Muscle layer of colon (tissue), 2 donors: ENCODE results near the gene SLC22A12.
A peak's percentile ranks its signal among the peaks of the same experiment; 100 is the strongest.

ENCODE experiments used
- H3K27ac ChIP-seq: one replicate; pipeline ENCODE4 v1.7.0; 2013; ENCODE audit warnings: low read depth, mild to moderate bottlenecking, low read length, moderate library complexity
- H3K27me3 ChIP-seq, 2 donors: one replicate each; pipeline ENCODE4 v1.7.0; 2013; ENCODE audit warnings: low read length in 2 of 2, mild to moderate bottlenecking in 2 of 2; ENCODE audit not compliant: insufficient read depth in 2 of 2, control insufficient read depth in 1 of 2
- H3K36me3 ChIP-seq: one replicate; pipeline ENCODE4 v1.7.0; 2013; ENCODE audit warnings: mild to moderate bottlenecking, low read length; ENCODE audit not compliant: insufficient read depth
- H3K4me1 ChIP-seq: one replicate; pipeline ENCODE4 v1.7.0; 2013; ENCODE audit warnings: mild to moderate bottlenecking, low read length; ENCODE audit not compliant: insufficient read depth
- H3K4me3 ChIP-seq, 2 donors: one replicate each; pipeline ENCODE4 v1.7.0; 2013; ENCODE audit warnings: low read length in 2 of 2, low read depth in 1 of 2, mild to moderate bottlenecking in 1 of 2, moderate library complexity in 1 of 2
- H3K9ac ChIP-seq: one replicate; pipeline ENCODE4 v1.7.0; 2013; ENCODE audit warnings: low read length
- H3K9me3 ChIP-seq: one replicate; pipeline ENCODE4 v1.7.0; 2013; ENCODE audit warnings: mild to moderate bottlenecking, low read length
- donor health status: abdominal sarcoma.
- donor health status: Adenocarcinoma of cecum.

The SLC22A12 gene

DNA sequence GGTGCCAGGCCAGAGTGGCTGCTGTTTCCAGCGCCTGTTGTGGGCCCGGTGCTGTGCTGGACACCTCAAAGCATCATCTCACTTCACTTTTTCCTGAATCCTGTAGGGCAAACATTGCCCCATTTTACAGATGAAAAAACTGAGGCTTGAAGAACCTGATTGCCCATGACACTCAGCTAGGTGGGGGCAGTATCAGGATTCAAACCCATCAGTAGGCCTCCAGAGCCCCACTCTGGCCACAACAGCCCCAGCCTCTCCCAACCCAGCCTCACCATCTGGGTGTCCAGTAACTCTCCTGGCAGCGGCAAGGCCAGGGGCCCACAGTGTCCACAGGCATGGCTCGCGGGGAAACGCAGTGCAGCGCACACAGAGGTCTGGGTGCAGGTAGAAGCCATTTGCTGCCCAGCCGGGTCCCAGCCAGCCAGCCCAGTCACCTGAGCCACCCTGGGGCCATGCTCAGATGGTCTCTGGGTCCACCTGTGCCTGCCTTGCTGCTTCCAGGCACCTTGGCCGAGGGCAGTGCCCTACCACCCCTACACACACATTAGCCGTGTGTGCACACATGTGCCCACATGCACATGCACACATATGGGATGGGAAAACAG lies 11.5 kb downstream of the SLC22A12 start:
- H3K4me3 ChIP-seq: no peak overlapping the region
- no peak overlapping the region for H3K9ac ChIP-seq
- no peaks in the 10 kb centered on the region for H3K36me3 ChIP-seq
- H3K27ac ChIP-seq: no peak overlapping the region
- no peaks in the 10 kb centered on the region for H3K4me1 ChIP-seq
- no peaks in the 10 kb centered on the region for H3K27me3 ChIP-seq
- H3K9me3 ChIP-seq: no peaks in the 10 kb centered on the region

DNA sequence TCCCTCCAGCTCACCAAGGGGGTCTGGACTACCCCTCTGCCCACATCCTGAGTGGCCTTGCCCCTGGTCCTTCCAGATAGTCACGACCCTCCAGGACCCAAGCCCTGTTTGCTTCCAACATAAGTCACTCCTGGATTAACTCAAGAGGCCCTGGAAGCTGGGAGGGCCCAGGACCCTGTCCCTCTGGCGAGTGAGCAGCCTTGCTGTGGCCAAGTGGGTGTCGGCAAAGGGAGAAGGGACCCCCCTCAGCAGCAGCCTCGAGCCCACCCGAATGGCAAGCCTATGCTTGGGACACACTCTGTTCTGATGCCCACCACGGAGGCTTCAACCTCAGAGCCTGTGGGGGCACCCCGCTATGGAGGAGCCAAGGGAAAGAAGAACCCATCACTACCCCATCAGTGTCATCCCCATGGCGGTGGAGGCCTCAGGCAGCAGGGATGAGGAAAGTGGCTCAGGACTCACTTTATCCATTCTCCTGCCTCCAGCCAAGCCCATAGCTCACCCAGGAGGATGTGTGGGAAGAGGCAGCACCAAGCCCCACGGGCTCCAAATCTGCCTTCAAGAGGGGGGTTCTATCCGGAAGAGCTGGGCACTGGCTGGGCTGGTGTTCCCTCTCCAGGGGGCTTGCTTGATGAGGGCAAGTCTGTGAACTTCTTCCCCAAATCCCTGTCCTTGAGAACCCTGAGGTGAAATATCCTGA lies 12.5 kb downstream of the SLC22A12 start:
- no peak overlapping the region for H3K4me3 ChIP-seq
- H3K9me3 ChIP-seq: no peaks in the 10 kb centered on the region
- no peak overlapping the region for H3K9ac ChIP-seq
- H3K4me1 ChIP-seq: peaks cover 2% of the 10 kb centered on the region
- H3K27ac ChIP-seq: no peak overlapping the region
- no peaks in the 10 kb centered on the region for H3K27me3 ChIP-seq
- no peaks in the 10 kb centered on the region for H3K36me3 ChIP-seq

DNA sequence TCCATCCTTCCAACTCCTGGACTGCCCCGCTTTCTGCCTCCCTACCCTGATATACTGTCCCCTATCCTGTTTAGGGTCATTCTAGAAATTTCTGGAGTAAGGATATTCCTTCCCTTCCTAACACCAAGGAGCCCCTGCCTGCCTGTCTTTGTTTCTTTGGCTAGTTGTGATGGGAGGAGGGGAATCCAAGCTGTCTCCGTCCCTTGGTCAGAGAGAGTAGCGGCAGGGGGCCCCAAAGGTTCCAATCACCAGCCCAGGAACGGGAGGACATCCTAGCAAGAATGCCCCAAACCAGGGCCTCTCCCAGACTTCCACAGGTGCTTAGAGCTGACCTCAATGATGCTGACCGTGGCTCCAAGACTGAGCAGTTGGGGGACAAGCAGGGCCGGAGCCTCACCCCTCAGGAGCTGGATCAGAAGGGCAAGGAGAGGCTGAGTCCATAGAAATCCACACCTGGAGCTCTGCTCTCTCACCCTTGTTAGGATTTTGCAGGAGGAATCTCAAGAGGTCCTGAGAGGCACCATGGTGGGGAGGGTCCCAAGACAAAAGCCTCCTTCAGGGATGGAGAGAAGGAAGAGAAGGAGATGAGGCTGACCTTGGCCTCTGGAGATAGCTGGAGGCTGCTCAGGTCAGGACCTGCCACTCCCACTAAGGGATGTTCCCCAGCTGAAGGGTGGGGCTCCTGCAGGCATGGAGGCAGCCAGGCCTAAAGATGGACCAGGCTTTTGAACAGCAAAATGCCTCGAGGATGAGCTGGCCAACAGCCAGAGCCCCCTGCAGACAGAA lies 13.6 kb downstream of the SLC22A12 start:
- Histone ChIP-seq H3K36me3 (no peaks in the 10 kb centered on the region), H3K4me1 (peaks cover 5% of the 10 kb centered on the region), H3K9ac (no peak overlapping the region), H3K9me3 (no peaks in the 10 kb centered on the region), H3K4me3 (no peak overlapping the region), H3K27me3 (no peaks in the 10 kb centered on the region), H3K27ac (no peak overlapping the region)

DNA sequence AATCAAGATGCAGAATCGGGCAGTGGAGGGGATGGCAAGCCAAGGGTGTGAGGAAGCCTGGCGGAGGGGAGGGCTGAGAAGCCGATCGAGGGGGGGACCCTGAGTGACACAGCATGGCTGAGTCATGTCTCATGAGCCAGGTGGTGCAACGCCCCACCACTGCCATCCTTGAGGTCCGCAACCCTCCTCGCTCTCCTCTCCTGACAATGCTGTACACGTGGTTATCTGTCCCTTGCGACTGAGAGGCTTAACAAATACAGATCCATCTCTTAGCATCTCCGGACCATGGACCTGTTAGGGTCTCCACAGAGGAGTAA lies 14.2 kb downstream of the SLC22A12 start:
- Histone ChIP-seq H3K9me3 (no peaks in the 10 kb centered on the region), H3K27ac (no peak overlapping the region), H3K9ac (no peak overlapping the region), H3K27me3 (no peaks in the 10 kb centered on the region), H3K36me3 (no peaks in the 10 kb centered on the region), H3K4me1 (peaks cover 5% of the 10 kb centered on the region), H3K4me3 (no peak overlapping the region)

DNA sequence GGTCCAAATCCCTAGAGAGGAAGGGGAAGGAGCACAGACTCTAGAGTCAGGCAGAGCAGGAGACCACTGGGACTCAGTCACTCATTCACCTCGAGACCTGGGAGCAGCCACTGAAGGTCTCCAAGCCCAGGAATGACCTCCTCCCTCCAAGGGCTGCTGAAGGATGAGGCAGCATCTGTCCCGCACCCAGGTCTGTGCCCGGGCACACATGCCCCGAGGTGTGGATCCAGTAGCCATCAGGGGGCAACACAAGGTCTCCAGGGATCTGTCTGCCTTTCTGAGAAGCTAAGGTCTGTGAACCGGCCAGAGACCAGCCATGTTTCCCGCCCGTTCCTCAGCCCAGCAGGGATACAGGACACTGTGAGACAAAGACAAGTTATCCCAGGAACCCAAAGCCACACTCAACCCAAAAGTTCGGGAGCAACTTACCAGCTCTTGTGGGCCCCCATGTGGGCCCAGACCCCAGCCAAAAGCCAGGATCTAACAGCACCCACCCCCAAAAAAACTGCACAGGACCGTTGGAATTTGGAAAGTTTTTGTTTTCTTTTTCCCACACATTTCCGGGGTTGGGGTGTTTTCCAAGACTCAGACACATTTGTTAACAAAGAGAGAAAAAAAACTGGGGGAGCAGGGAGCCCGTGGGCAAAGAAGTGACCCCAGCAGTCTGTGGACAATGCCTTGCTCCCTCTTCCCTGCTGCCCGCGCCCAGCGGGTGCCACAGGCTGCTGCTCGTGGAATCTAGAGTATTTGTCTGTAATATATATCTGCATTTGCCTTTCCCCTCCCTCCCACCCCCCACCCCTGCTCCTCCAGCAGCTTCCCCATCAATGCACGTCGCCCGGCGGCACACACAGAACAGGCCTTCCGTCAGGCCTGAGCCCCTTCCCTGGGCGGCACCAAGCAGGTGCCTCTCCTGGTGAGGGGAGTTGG lies 14.9 kb downstream of the SLC22A12 start:
- Histone ChIP-seq H3K4me1 (peaks cover 5% of the 10 kb centered on the region), H3K27me3 (no peaks in the 10 kb centered on the region), H3K4me3 (no peak overlapping the region), H3K9me3 (no peaks in the 10 kb centered on the region), H3K9ac (no peak overlapping the region), H3K27ac (no peak overlapping the region), H3K36me3 (no peaks in the 10 kb centered on the region)

DNA sequence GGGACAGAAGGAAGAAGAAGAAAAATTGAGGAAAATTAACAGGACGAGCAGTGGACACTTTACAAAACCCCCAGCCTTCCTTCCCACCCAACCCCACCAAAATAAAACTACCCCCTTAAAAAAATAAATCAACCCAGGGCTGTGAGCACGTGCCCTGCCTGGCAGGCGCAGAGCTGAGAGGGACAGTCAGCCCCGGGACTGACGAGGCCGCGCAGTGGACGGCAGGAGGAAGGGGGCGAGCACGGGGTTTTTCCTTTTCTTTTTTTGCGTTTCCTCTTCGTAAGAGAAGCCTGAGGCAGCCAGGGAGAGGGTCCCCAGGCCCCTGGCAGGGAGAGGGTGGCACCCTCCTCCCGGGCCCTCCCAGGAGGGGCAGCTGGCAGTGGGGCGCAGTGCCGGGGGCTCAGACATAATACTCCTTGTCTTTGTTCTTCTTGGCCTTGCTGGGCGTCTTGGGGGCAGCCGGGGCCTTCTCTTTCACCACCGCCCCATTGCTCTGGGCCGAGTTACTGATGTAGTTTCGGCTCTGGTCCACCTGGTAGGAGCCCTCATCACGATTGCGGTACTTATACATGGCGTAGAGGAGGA lies 15.9 kb downstream of the SLC22A12 start:
- peaks cover 5% of the 10 kb centered on the region for H3K4me1 ChIP-seq
- H3K36me3 ChIP-seq: no peaks in the 10 kb centered on the region
- no peaks in the 10 kb centered on the region for H3K9me3 ChIP-seq
- H3K4me3 ChIP-seq: no peak overlapping the region
- no peak overlapping the region for H3K27ac ChIP-seq
- H3K9ac ChIP-seq: no peak overlapping the region
- no peaks in the 10 kb centered on the region for H3K27me3 ChIP-seq

DNA sequence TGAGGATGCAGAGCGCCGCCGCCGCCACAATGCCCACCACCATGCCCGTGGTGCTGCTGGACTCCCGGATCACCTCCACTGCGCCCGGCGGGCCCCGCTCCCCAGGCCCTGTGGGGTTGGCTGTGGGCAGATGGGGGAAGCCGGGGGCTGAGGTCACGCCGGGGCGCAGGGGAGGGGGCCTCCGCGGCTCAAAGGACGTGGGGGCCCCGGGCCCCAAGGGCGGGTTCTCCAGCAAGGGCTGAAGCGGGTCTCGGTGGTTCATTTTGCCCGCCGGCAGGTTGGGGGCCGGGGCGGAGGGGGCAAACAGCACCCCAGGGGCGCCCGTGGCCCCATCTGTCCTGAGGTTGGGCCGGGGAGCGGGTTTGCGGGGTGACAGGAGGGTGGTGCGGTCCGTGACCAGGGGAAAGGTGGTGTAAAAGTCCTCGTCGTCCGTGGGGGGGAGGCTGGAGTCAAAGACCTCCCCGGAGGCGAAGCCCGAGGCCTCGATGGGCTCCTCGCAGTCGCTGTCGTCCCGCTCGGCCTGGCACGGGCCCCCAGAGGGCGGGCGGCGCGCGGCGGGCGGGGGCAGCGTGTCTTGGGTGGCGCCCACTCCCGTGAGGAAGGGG lies 16.5 kb downstream of the SLC22A12 start:
- H3K9me3 ChIP-seq: no peaks in the 10 kb centered on the region
- no peaks in the 10 kb centered on the region for H3K36me3 ChIP-seq
- H3K27me3 ChIP-seq: no peaks in the 10 kb centered on the region
- H3K9ac ChIP-seq: no peak overlapping the region
- peaks cover 5% of the 10 kb centered on the region for H3K4me1 ChIP-seq
- no peak overlapping the region for H3K27ac ChIP-seq
- H3K4me3 ChIP-seq: peak overlapping the region; percentile 18 to 20

DNA sequence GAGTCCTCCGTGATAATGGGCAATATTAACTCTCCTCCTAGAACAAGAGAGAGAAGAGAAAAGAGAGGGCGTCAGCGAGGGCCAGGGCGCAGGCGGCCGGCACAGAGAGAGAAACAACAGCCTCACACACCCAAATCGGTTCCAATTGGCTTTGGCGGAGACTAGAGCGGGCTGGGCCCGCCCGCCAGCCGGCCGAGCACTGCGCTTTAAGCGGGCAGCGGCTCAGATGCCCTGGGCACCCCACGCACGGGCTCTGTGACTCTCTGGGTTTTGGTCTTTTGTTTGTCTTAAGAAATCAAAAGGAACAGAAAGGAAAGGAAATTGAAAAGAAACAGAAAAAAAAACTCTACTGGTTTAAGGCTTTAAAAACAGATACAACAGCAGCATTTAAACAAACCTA lies 17.0 kb downstream of the SLC22A12 start:
- no peaks in the 10 kb centered on the region for H3K9me3 ChIP-seq
- no peaks in the 10 kb centered on the region for H3K27me3 ChIP-seq
- H3K4me3 ChIP-seq: peak overlapping the region; percentile 18 to 20
- H3K27ac ChIP-seq: no peak overlapping the region
- H3K9ac ChIP-seq: no peak overlapping the region
- H3K4me1 ChIP-seq: peaks cover 5% of the 10 kb centered on the region
- peaks cover 3% of the 10 kb centered on the region for H3K36me3 ChIP-seq

DNA sequence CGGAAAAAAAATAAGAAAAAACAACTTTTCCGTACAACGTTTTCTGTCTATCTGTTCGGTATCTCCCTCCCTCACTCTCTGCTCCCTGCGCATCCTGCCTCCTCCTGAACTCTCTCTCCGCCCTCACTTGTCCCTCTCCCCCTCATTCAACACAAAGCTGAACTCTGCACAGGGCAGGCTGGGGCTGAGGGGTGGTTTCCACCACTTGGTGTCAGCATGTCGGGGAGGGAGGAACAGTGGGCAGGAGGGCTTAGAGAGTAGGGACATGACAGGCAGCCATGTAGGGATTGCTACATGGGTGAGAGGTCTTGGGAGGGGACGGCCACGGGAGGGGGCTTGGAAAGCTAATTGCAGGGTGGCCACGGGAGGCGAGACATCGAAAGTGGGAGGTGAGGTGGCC lies 17.6 kb downstream of the SLC22A12 start:
- H3K27me3 ChIP-seq: no peaks in the 10 kb centered on the region
- peaks cover 5% of the 10 kb centered on the region for H3K4me1 ChIP-seq
- no peak overlapping the region for H3K4me3 ChIP-seq
- peaks cover 7% of the 10 kb centered on the region for H3K36me3 ChIP-seq
- no peak overlapping the region for H3K27ac ChIP-seq
- H3K9ac ChIP-seq: no peak overlapping the region
- H3K9me3 ChIP-seq: no peaks in the 10 kb centered on the region

DNA sequence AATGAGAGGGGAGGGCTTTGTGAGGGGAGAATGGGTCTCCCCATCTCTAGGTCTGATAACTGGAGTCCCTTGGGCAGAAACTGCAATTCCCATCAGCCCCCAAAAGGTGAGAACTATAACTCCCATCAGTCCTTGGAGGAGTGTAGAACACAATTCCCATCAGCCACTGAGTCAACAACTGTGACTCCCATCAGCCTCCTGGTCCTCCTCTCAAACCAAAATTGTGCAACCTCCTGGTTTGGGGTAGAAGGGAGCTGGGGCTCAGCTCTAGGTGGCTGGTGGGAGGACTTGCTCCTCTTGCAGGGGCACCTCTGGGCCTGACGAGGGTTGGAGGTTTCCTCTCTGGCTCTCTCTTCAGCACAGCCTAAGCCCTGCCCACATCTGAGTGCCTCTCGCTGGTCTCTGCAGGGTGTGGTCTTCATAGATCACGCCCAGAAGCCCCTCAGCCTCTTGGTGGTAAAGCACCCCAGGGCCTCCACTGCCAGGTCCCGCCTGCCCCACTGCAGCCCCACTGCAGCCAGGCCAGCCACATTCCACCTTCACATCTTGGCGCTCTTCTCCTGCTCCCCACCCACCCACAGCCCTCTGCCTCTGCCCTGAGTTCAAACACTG lies 18.5 kb downstream of the SLC22A12 start:
- Histone ChIP-seq H3K36me3 (peaks cover 7% of the 10 kb centered on the region), H3K9me3 (no peaks in the 10 kb centered on the region), H3K9ac (no peak overlapping the region), H3K27ac (no peak overlapping the region), H3K27me3 (no peaks in the 10 kb centered on the region), H3K4me1 (peaks cover 5% of the 10 kb centered on the region), H3K4me3 (no peak overlapping the region)
